ENCODE results near the gene TRIP12. TPM values are rescaled to one million over a fixed set of nuclear protein-coding genes. Genes with fewer than 3 reads are reported as not detected.
A peak's percentile ranks its signal among the peaks of the same experiment; 100 is the strongest.

TRIP12 gene
- total RNA-seq, 1 experiment from 2014 or later = 175 TPM

GRCh38 chr2:229952256-229952835, 30.5 kb upstream of the TRIP12 start:
- no TSS peak for BruUV-seq (replicated peaks)
- Histone ChIP-seq H3K9me2 (ENCODE audit: insufficient read depth) (no peaks in the 10 kb centered on the region), H3K4me2 (ENCODE audit: low read length) (no peak overlapping the region), H3K9ac (ENCODE audit: low read length) (no peak overlapping the region), H3K79me2 (ENCODE audit: insufficient read depth, low read length) (no peaks in the 10 kb centered on the region), H4K20me1 (ENCODE audit: insufficient read depth) (no peaks in the 10 kb centered on the region), H3K4me1 (ENCODE audit: control insufficient read depth in 1 of 2, insufficient read depth in 2 of 2, low read length in 2 of 2) (peaks cover 5 to 14% of the 10 kb centered on the region in 2 experiments; a peak in 2 of 4 replicates), H2AFZ (ENCODE audit: low read depth, low read length, poor library complexity, severe bottlenecking) (no peak overlapping the region), H3K4me3 (replicated peaks in 1 of 2; ENCODE audit: low read depth in 1 of 2, low read length in 2 of 2) (no peak overlapping the region), H3K27me3 (ENCODE audit: insufficient read depth, low read length) (no peaks in the 10 kb centered on the region), H3K36me3 (ENCODE audit: control insufficient read depth in 1 of 2, insufficient read depth in 2 of 2, low read length in 2 of 2) (no peaks in the 10 kb centered on the region), H3K27ac (ENCODE audit: low read depth, low read length) (no peak overlapping the region), H3K9me3 (ENCODE audit: control insufficient read depth in 1 of 2, insufficient read depth in 1 of 2, low read depth in 1 of 2, low read length in 2 of 2) (no peaks in the 10 kb centered on the region)
- no peak for DNase-seq (ENCODE audit: low read depth, low spot score)
- no peak for TF ChIP-seq RAD21 (IDR thresholded peaks at IDR 0.05; ENCODE audit: low read depth)
- no peak for TF ChIP-seq EZH2phosphoT487 (IDR thresholded peaks at IDR 0.05; ENCODE audit: borderline replicate concordance)
- ChIA-PET POLR2A (no interaction called here), CTCF (no interaction called here), RAD21 (ENCODE audit: low non-redundant PET in 1 of 2, low total read pairs in 2 of 2, uncharacterized antibody in 2 of 2, unreplicated experiment in 2 of 2) (no interaction called here)
- no peak for ATAC-seq
- intact Hi-C loops (cut with micrococcal nuclease) = no loop called here

- ChIA-PET POLR2A (no interaction called here), CTCF (no interaction called here), RAD21 (ENCODE audit: low non-redundant PET in 1 of 2, low total read pairs in 2 of 2, uncharacterized antibody in 2 of 2, unreplicated experiment in 2 of 2) (no interaction called here)
- no peak for ATAC-seq
- Histone ChIP-seq H3K4me3 (replicated peaks in 1 of 2; ENCODE audit: low read depth in 1 of 2, low read length in 2 of 2) (no peak overlapping the region), H3K9ac (ENCODE audit: low read length) (no peak overlapping the region), H3K79me2 (ENCODE audit: insufficient read depth, low read length) (no peaks in the 10 kb centered on the region), H3K4me1 (ENCODE audit: control insufficient read depth in 1 of 2, insufficient read depth in 2 of 2, low read length in 2 of 2) (peaks cover 0 to 7% of the 10 kb centered on the region in 2 experiments; a peak in 1 of 4 replicates), H3K27ac (ENCODE audit: low read depth, low read length) (no peak overlapping the region), H3K36me3 (ENCODE audit: control insufficient read depth in 1 of 2, insufficient read depth in 2 of 2, low read length in 2 of 2) (no peaks in the 10 kb centered on the region), H3K27me3 (ENCODE audit: insufficient read depth, low read length) (no peaks in the 10 kb centered on the region), H4K20me1 (ENCODE audit: insufficient read depth) (no peaks in the 10 kb centered on the region), H3K4me2 (ENCODE audit: low read length) (0 out of 2 replicates have a peak overlapping the region, but pooled peaks have one; percentile 2), H3K9me3 (ENCODE audit: control insufficient read depth in 1 of 2, insufficient read depth in 1 of 2, low read depth in 1 of 2, low read length in 2 of 2) (no peaks in the 10 kb centered on the region), H2AFZ (ENCODE audit: low read depth, low read length, poor library complexity, severe bottlenecking) (no peak overlapping the region), H3K9me2 (ENCODE audit: insufficient read depth) (no peaks in the 10 kb centered on the region)
- BruUV-seq (replicated peaks) = no TSS peak
- TF ChIP-seq CTCF (IDR thresholded peaks at IDR 0.05 in 2 of 3, conservative IDR thresholded peaks at IDR 0.05 in 1 of 3; ENCODE audit: borderline replicate concordance in 1 of 3, insufficient read depth in 1 of 3, low read depth in 2 of 3, low read length in 2 of 3) = no peak
- TF ChIP-seq EGR1 (IDR thresholded peaks at IDR 0.05; ENCODE audit: low read depth) = no peak
- TF ChIP-seq EZH2phosphoT487 (IDR thresholded peaks at IDR 0.05; ENCODE audit: borderline replicate concordance) = no peak
- no peak for TF ChIP-seq ZNF274 (IDR thresholded peaks at IDR 0.05; ENCODE audit: low read depth, low read length)
- TF ChIP-seq MAX (IDR thresholded peaks at IDR 0.05) = no peak
- TF ChIP-seq TCF7L2 (IDR thresholded peaks at IDR 0.05; ENCODE audit: borderline replicate concordance, extremely low read depth, insufficient read depth, insufficient read length) = no peak
- no peak for TF ChIP-seq CBX3 (IDR thresholded peaks at IDR 0.05; ENCODE audit: low read depth)
- TF ChIP-seq SIN3A (IDR thresholded peaks at IDR 0.05; ENCODE audit: low read depth) = no peak
- no peak for TF ChIP-seq FOSL1 (IDR thresholded peaks at IDR 0.05; ENCODE audit: low read depth)
- no peak for TF ChIP-seq REST (IDR thresholded peaks at IDR 0.05; ENCODE audit: low read depth)
- TF ChIP-seq POLR2A (IDR thresholded peaks at IDR 0.05; ENCODE audit: borderline replicate concordance, extremely low read depth, insufficient read depth, insufficient read length) = no peak
- intact Hi-C loops (cut with micrococcal nuclease) = no loop called here
- no peak for DNase-seq (ENCODE audit: low read depth, low spot score)
Measured at GRCh38 chr2:229947544-229947943, 25.7 kb upstream of the TRIP12 start.
